IPS-NIHi7 (cell line): ENCODE data around the gene DCN.

Experiments used
- DNase-seq: peaks from one replicate; pipeline ENCODE4 v3.0.0; 2012; ENCODE audit warnings: mixed read lengths; ENCODE audit errors: extremely low spot score

DCN gene

DNA sequence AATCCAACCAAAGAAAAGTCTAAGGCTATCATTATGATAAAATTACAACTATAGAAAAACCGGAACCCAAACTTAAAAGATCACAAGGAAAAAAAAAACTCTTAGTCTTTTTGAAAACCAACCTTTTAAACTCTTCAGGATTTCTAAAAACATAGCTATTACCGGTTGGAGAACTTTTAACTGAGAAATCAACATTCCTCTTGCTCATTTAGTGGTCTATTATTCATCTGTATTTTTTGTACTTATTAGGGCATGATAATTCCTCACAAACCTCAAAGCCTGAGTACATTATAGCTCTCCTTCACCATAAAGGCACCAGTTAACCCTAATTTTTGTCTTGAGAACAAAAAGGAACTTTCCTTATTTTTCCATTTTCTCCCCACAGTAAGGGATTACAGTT lies 81.7 kb downstream of the DCN start:
- DNase-seq = no peak

DNA sequence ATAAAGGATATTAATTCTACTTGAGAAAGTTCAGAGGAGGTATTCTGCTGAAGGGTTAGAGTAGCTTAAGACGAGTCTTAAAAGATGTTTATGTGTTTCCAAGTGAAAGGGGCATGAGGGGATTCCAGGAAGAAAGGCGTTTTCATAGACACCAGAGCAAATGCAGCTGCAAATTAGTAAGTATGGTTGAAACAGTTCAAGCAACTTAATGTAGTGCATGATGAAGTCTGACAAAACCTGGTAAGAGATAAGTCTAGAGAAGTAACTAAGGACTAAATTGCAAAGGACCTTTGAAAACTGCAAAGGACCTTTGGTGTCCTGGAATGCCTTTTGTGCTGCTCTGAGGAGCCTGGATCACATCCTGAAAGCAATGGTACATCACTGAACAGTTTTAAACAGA lies 82.8 kb downstream of the DCN start:
- DNase-seq = no peak

DNA sequence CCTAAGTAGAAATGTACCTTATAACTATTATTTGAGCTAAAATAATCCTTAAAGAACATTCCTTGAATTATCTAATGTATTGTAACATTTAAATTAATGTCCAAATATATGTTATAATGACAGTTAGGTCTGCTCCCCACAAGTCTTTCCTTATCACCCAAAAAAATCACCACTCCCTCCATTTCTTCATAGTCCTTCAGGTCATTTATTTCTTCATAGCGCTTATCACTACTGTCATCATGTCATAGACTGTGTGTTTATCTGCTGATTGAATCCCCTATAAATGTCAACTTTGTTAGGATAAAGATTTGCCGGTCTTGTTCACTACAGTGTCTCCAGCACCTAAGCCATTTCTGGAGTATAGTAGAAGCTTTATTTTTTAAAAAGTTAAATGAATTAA lies 83.3 kb downstream of the DCN start:
- no peak for DNase-seq

- no peak for DNase-seq
These were observed 83.7 kb downstream of the DCN start for GRCh38 chr12:91098941-91099340.

DNA sequence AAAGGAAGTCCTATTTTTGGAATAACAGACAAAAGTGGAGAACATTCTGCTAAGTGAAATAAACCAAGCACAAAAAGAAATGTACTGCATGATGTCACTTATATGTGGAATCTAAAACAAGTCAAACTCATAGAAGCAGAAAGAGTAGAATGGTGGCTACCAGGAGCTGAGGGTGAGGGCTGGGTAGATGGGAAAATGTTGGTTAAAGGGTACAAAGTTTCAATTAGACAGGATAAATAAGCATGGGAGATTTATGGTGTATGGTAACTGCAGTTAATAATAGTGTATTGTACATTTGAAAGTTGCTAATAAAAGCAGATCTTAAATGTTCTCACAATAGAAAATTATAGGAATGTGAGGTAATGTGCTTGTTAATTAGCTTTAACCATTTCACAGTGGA lies 84.2 kb downstream of the DCN start:
- no peak for DNase-seq

DNA sequence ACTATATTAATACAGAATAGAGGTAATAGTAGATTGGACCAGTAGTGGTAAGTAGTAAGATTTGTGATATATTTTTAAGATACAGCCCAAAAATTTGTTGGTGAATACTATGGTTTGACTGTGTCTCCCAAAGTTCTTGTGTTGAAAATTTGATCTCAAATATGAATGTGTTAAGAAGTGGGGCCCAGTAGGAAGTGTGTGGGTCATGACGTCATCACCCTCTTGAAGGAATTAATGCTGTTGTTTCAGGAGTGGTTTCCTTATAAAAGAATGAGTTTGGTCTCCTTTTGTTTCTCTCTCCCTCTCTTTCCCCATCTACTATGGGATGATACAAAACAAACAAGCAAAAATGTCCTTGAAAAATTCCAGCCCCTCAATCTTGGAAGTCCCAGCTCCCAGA lies 87.7 kb downstream of the DCN start:
- DNase-seq = no peak

DNA sequence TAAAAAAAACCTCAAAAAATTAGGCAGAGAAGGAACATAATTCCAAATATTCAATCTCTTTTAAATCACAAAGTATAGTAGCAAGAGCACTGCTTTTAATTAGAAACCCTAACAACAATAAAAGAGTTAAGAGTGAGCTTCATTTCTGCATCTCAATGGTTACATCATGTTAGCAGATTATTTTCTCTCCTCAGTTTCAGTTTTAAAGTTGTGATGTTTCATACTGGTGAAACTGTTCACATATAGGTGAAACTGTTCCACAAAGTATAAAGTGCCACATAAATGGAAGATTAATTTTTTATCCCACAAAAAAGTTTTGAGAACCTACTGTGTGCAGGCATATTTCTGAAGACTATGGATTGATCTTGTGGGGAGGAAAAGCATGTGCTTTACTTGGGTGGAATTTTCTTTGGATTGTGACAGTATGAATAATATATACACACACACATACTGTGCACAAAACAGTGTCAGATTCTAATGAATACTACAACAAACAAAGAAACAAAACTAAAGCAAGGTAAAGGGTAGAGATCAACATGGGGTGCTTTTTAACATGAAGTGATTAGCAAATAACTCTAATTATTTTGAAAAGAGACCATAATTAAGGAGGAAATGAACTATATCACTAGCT lies 88.5 kb downstream of the DCN start:
- DNase-seq = no peak

DNA sequence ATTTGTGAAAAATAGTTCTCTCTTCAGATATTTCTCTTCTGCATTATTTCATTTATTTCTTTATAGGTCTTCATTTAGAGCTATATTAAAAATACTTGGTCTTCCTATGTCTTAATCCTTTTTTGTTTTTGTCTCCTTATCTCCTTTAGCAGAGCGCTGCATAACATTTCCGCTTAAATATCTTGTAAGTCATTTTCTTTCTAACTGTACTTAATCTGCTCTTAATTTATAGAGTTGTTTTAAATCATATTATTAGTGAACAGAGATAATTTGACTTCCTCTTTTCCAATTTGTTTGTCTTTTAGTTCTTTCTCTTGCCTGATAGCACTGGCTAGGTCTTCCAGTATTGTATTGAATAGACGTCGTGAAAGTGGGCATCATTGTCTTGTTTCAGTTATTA lies 89.3 kb downstream of the DCN start:
- DNase-seq = no peak

GRCh38 chr12:91091916-91092715 lies 90.5 kb downstream of the DCN start:
- no peak for DNase-seq
